Measurements from ENCODE around the gene GRK4. TPM values are rescaled to one million over a fixed set of nuclear protein-coding genes. Genes with fewer than 3 reads are reported as not detected.

The GRK4 gene
- total and polyA plus RNA-seq, 10 of the 15 experiments (the other 5 are each of a cell fraction or from before 2014, with no cell fraction given): 1.1 to 4.0 (median 2.5) TPM

DNA sequence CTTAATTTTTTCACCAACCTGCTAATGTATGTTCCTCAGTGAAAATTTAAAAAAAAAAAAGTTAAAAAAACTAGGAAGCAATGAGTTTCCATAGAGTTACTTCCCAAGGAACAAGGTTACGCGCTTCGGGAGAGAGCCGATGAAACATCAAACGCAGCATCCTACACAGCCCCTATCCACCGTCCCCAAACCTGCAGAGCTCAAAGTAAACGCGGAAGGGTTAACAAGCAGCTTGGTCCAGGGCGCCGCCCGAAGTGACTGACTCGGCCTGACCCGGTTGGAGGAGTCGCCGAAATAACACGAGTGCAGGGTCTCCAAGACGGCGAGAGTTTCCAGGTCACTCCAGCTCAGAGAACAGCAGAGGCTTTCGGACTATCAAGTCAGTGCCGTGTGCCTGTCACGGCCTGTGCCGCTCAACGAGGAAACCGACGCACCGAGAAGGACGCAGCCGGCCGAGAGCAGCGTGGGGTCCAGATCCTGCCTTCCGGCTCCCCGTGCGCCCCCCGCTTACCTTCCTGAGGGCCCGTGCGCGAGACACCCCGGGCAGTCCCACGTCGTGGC lies 677 bp upstream of the GRK4 start:
- BruUV-seq (replicated peaks): no TSS peak
- H3K9me3 ChIP-seq (replicated peaks; ENCODE audit: control insufficient read depth, insufficient read depth, low read length): no peaks in the 10 kb centered on the region; the same call in 1 of the 3 replicates
- DNase-seq (ENCODE audit: low read depth, low spot score) (no peak), ATAC-seq (peak; percentile 54), FAIRE-seq (no peak)
- peak overlapping the region; percentile 91 for H3K27ac ChIP-seq (ENCODE audit: control insufficient read depth, insufficient read depth)
- peak overlapping the region; percentile 70 for H3K4me2 ChIP-seq (ENCODE audit: control insufficient read depth, insufficient read depth)
- RAD21 ChIA-PET (ENCODE audit: unreplicated experiment): interaction anchor here (0.6 to 4.5 kb wide), 12 partner anchors 8 to 200 kb away, joined by 3 to 35 read pairs (median 3); no protein-coding TSS in a partner anchor
- H4K20me1 ChIP-seq (ENCODE audit: control insufficient read depth, insufficient read depth): peaks cover 11% of the 10 kb centered on the region
- no peaks in the 10 kb centered on the region for H3K27me3 ChIP-seq (replicated peaks in 1 of 2; ENCODE audit: control insufficient read depth in 2 of 2, insufficient read depth in 2 of 2, low read length in 1 of 2)
- CTCF ChIA-PET: interaction anchor here (0.7 to 3.4 kb wide), 10 partner anchors 10 to 743 kb away, joined by 3 to 28 read pairs (median 6); no protein-coding TSS in a partner anchor
- TF ChIP-seq RAD51 (IDR thresholded peaks at IDR 0.05): no peak
- TF ChIP-seq SP1 (IDR thresholded peaks at IDR 0.05; ENCODE audit: low read depth, low read length): no peak
- TF ChIP-seq LARP7 (IDR thresholded peaks at IDR 0.05): peak; percentile 62; the same call in 1 of the 2 replicates
- TF ChIP-seq, protein P1, sequence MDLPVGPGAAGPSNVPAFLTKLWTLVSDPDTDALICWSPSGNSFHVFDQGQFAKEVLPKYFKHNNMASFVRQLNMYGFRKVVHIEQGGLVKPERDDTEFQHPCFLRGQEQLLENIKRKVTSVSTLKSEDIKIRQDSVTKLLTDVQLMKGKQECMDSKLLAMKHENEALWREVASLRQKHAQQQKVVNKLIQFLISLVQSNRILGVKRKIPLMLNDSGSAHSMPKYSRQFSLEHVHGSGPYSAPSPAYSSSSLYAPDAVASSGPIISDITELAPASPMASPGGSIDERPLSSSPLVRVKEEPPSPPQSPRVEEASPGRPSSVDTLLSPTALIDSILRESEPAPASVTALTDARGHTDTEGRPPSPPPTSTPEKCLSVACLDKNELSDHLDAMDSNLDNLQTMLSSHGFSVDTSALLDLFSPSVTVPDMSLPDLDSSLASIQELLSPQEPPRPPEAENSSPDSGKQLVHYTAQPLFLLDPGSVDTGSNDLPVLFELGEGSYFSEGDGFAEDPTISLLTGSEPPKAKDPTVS (IDR thresholded peaks at IDR 0.05; ENCODE audit: low read depth, low read length): no peak
- TF ChIP-seq, protein P2, sequence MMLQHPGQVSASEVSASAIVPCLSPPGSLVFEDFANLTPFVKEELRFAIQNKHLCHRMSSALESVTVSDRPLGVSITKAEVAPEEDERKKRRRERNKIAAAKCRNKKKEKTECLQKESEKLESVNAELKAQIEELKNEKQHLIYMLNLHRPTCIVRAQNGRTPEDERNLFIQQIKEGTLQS (IDR thresholded peaks at IDR 0.05; ENCODE audit: borderline replicate concordance, extremely low read depth, low read depth, low read length): no peak
- TF ChIP-seq NR2C2 (IDR thresholded peaks at IDR 0.05; ENCODE audit: borderline replicate concordance, control insufficient read depth, insufficient read length, low read depth): no peak
- no peak for TF ChIP-seq SPI1 (IDR thresholded peaks at IDR 0.05; ENCODE audit: borderline replicate concordance, insufficient read depth, low read depth, low read length)
- no peak for TF ChIP-seq ZZZ3 (IDR thresholded peaks at IDR 0.05; ENCODE audit: control insufficient read depth, insufficient read length, low read depth)
- no peak for TF ChIP-seq CBX5 (IDR thresholded peaks at IDR 0.05; ENCODE audit: low read depth)
- no peak for TF ChIP-seq PAX8 (IDR thresholded peaks at IDR 0.05)
- TF ChIP-seq MTA2 (IDR thresholded peaks at IDR 0.05; ENCODE audit: low read depth): 0 out of 2 replicates have a peak, but pooled peaks have one; percentile 16
- TF ChIP-seq BHLHE40 (IDR thresholded peaks at IDR 0.05; ENCODE audit: borderline replicate concordance in 1 of 2, low read depth in 2 of 2, low read length in 1 of 2): no peak
- in situ Hi-C loops (cut with MboI): no loop called here
- peak overlapping the region; percentile 82 for H2AFZ ChIP-seq (ENCODE audit: control insufficient read depth, low read depth, low read length)
- H3K4me1 ChIP-seq (ENCODE audit: control insufficient read depth, insufficient read depth, low read length): peaks cover 15% of the 10 kb centered on the region
- WGBS (ENCODE audit: insufficient coverage, insufficient replicate concordance, low lambda C conversion rate, missing lambda C conversion rate): 2% methylated on average over 40 of the region's 40 CpGs
- POLR2A ChIA-PET: interaction anchor here (0.5 to 3.1 kb wide), 9 partner anchors 9 to 542 kb away, joined by 3 to 22 read pairs (median 4); no protein-coding TSS in a partner anchor
- SMC1A ChIA-PET (ENCODE audit: uncharacterized antibody, unreplicated experiment): interaction anchor here (0.7 to 3.6 kb wide), 6 partner anchors 9 to 199 kb away, joined by 3 to 19 read pairs (median 4); no protein-coding TSS in a partner anchor
- peaks cover 47% of the 10 kb centered on the region for H3K79me2 ChIP-seq (ENCODE audit: control insufficient read depth, insufficient read depth, low read length)
- intact Hi-C loops (cut with micrococcal nuclease; ENCODE audit: unreplicated experiment): loop anchor here (1.0 to 5.0 kb wide), 5 partner anchors 26 to 265 kb away; partner anchors contain the start of gene ADD1
- peak overlapping the region; percentile 96 for H3K9ac ChIP-seq (ENCODE audit: control insufficient read depth, insufficient read depth, low read length)
- H3K36me3 ChIP-seq (ENCODE audit: control insufficient read depth in 2 of 2, insufficient read depth in 2 of 2, low read length in 1 of 2): peaks cover 2 to 15% of the 10 kb centered on the region in 2 experiments
- peak overlapping the region; percentile 78 for H3K4me3 ChIP-seq
